Upper lobe of right lung (tissue), 1 donor: ENCODE data around the gene COMMD2. TPM values are rescaled to one million over a fixed set of nuclear protein-coding genes. Genes with fewer than 3 reads are reported as not detected.
A peak's percentile ranks its signal among the peaks of the same experiment; 100 is the strongest.

Source experiments
- ATAC-seq: fragments of 200-7000 bp; cut with Tn5 transposase; one replicate; pipeline ENCODE4 v1.9.1; 2020; ENCODE audit warnings: mild to moderate bottlenecking, moderate library complexity
- DNase-seq: peaks from one replicate; pipeline ENCODE4 v3.0.0-alpha.2; 2020
- H3K27ac ChIP-seq: fragments of 200-600 bp; one replicate; pipeline ENCODE4 v1.8.0; 2022
- H3K27me3 ChIP-seq: fragments of 200-600 bp; one replicate; pipeline ENCODE4 v1.8.0; 2022; ENCODE audit warnings: mild to moderate bottlenecking
- H3K36me3 ChIP-seq: fragments of 200-600 bp; one replicate; pipeline ENCODE4 v1.8.0; 2022
- H3K4me1 ChIP-seq: fragments of 200-600 bp; one replicate; pipeline ENCODE4 v1.8.0; 2022
- H3K4me3 ChIP-seq: fragments of 200-600 bp; one replicate; pipeline ENCODE4 v1.8.0; 2022; ENCODE audit warnings: mild to moderate bottlenecking
- H3K9me3 ChIP-seq: fragments of 200-600 bp; one replicate; pipeline ENCODE4 v1.8.0; 2022
- CTCF ChIP-seq: fragments of 200-600 bp; IDR thresholded peaks from one replicate; pipeline ENCODE4 v1.8.0; 2022; ENCODE audit warnings: antibody characterized with exemption
- intact Hi-C: fragments of 100-400 bp; cut with DNase I; formaldehyde crosslinking; loops from one replicate; pipeline ENCODE4 v1.11.0; 2022
- total RNA-seq: library from RNA; stranded (reverse); fragmentation: NEBNext Ultra II Directional; extraction: Animal tissue kit (Norgen Biotek cat#: 25700); gene quantifications from one replicate; pipeline ENCODE4 v1.2.1, GENCODE V29; 2021
- donor health status: DM: no; HTN: yes; CAD: no; lungs with severe emphysema.

The COMMD2 gene
- total RNA-seq, 1 donor from 2014 or later: 49.8 TPM

- no peak overlapping the region for H3K4me3 ChIP-seq
- intact Hi-C loops: no loop called here
- H3K27me3 ChIP-seq: no peaks in the 10 kb centered on the region
- H3K4me1 ChIP-seq: no peaks in the 10 kb centered on the region
- no peaks in the 10 kb centered on the region for H3K36me3 ChIP-seq
- no peak for DNase-seq
- TF ChIP-seq CTCF: no peak
- H3K27ac ChIP-seq: no peak overlapping the region
- no peak for ATAC-seq
- H3K9me3 ChIP-seq: no peaks in the 10 kb centered on the region
Measured at GRCh38 chr3:149764302-149764701, 12.0 kb upstream of the COMMD2 start.

- TF ChIP-seq CTCF: no peak
- intact Hi-C loops: no loop called here
- peak; percentile 32 for ATAC-seq
- no peaks in the 10 kb centered on the region for H3K27me3 ChIP-seq
- no peaks in the 10 kb centered on the region for H3K9me3 ChIP-seq
- no peak overlapping the region for H3K27ac ChIP-seq
- no peaks in the 10 kb centered on the region for H3K36me3 ChIP-seq
- H3K4me1 ChIP-seq: no peaks in the 10 kb centered on the region
- no peak for DNase-seq
- H3K4me3 ChIP-seq: no peak overlapping the region
Measured at GRCh38 chr3:149763565-149764195, 11.4 kb upstream of the COMMD2 start.

GRCh38 chr3:149753717-149754116, 1.4 kb upstream of the COMMD2 start:
- no peak for ATAC-seq
- Histone ChIP-seq H3K27me3 (no peaks in the 10 kb centered on the region), H3K4me3 (no peak overlapping the region), H3K36me3 (peaks cover 19% of the 10 kb centered on the region), H3K9me3 (no peaks in the 10 kb centered on the region), H3K4me1 (peaks cover 13% of the 10 kb centered on the region), H3K27ac (no peak overlapping the region)
- intact Hi-C loops: no loop called here
- no peak for DNase-seq
- no peak for TF ChIP-seq CTCF

- peak overlapping the region; percentile 83 for H3K27ac ChIP-seq
- peaks cover 13% of the 10 kb centered on the region for H3K4me1 ChIP-seq
- peaks cover 28% of the 10 kb centered on the region for H3K36me3 ChIP-seq
- ATAC-seq: no peak
- no peak for TF ChIP-seq CTCF
- DNase-seq: no peak
- no peaks in the 10 kb centered on the region for H3K27me3 ChIP-seq
- H3K9me3 ChIP-seq: no peaks in the 10 kb centered on the region
- intact Hi-C loops: no loop called here
- peak overlapping the region; percentile 95 for H3K4me3 ChIP-seq
Measured at GRCh38 chr3:149752788-149753136, 473 bp upstream of the COMMD2 start.

GRCh38 chr3:149751551-149751950, 738 bp downstream of the COMMD2 start:
- no peaks in the 10 kb centered on the region for H3K27me3 ChIP-seq
- no peaks in the 10 kb centered on the region for H3K9me3 ChIP-seq
- H3K4me3 ChIP-seq: peak overlapping the region; percentile 95
- no peak for TF ChIP-seq CTCF
- peaks cover 13% of the 10 kb centered on the region for H3K4me1 ChIP-seq
- DNase-seq: no peak
- H3K27ac ChIP-seq: peak overlapping the region; percentile 83
- peak; percentile 35 for ATAC-seq
- intact Hi-C loops: no loop called here
- peaks cover 40% of the 10 kb centered on the region for H3K36me3 ChIP-seq

GRCh38 chr3:149744606-149745005, 7.7 kb downstream of the COMMD2 start:
- ATAC-seq (no peak), DNase-seq (no peak)
- Histone ChIP-seq H3K4me3 (no peak overlapping the region), H3K27me3 (no peaks in the 10 kb centered on the region), H3K36me3 (peaks cover 84% of the 10 kb centered on the region), H3K27ac (no peak overlapping the region), H3K9me3 (no peaks in the 10 kb centered on the region), H3K4me1 (no peaks in the 10 kb centered on the region)
- TF ChIP-seq CTCF: no peak
- intact Hi-C loops: no loop called here
